ENCODE results near the gene CASKIN1.

Gene CASKIN1

GRCh38 chr16:2191446-2191706 is 5.0 kb downstream of the CASKIN1 start:
- Histone ChIP-seq H3K36me3 (ENCODE audit: insufficient read depth, low read length) (no peaks in the 10 kb centered on the region), H3K4me1 (ENCODE audit: insufficient read depth, low read length, severe bottlenecking) (peaks cover 3% of the 10 kb centered on the region), H3K27me3 (ENCODE audit: insufficient read depth, low read length) (peaks cover 27% of the 10 kb centered on the region; the same call in 1 of the 2 replicates), H3K4me2 (ENCODE audit: low read length) (no peak overlapping the region), H3K9me3 (ENCODE audit: low read length) (no peaks in the 10 kb centered on the region), H3F3A (ENCODE audit: insufficient read depth, low read length) (no peaks in the 10 kb centered on the region), H3K9me2 (ENCODE audit: low read depth, low read length) (no peaks in the 10 kb centered on the region), H3K9ac (ENCODE audit: low read length) (no peak overlapping the region), H2AFZ (ENCODE audit: low read length) (no peak overlapping the region), H3K79me2 (ENCODE audit: insufficient read depth, low read length) (no peaks in the 10 kb centered on the region), H4K20me1 (ENCODE audit: insufficient read depth, low read length) (no peaks in the 10 kb centered on the region), H3K4me3 (ENCODE audit: low read depth, low read length, poor library complexity, severe bottlenecking) (no peak overlapping the region), H3K27ac (ENCODE audit: low read depth, low read length, poor library complexity, severe bottlenecking) (no peak overlapping the region)
- no peak for TF ChIP-seq CTCF (IDR thresholded peaks at IDR 0.05; ENCODE audit: low read length)
- no peak for TF ChIP-seq EZH2 (IDR thresholded peaks at IDR 0.05; ENCODE audit: borderline replicate concordance, low read length)

GRCh38 chr16:2190659-2191445 is 5.6 kb downstream of the CASKIN1 start:
- no peaks in the 10 kb centered on the region for H3K36me3 ChIP-seq (ENCODE audit: insufficient read depth, low read length)

GRCh38 chr16:2190002-2190658 is 6.3 kb downstream of the CASKIN1 start:
- Histone ChIP-seq H3K9ac (ENCODE audit: low read length) (no peak overlapping the region), H3K79me2 (ENCODE audit: insufficient read depth, low read length) (no peaks in the 10 kb centered on the region), H3K27ac (ENCODE audit: low read depth, low read length, poor library complexity, severe bottlenecking) (no peak overlapping the region), H3K36me3 (ENCODE audit: insufficient read depth, low read length) (no peaks in the 10 kb centered on the region), H3K9me3 (ENCODE audit: low read length) (no peaks in the 10 kb centered on the region), H3K27me3 (ENCODE audit: insufficient read depth, low read length) (peaks cover 21% of the 10 kb centered on the region; the same call in 1 of the 2 replicates), H3K4me1 (ENCODE audit: insufficient read depth, low read length, severe bottlenecking) (no peaks in the 10 kb centered on the region), H3K4me2 (ENCODE audit: low read length) (no peak overlapping the region), H3F3A (ENCODE audit: insufficient read depth, low read length) (no peaks in the 10 kb centered on the region), H3K9me2 (ENCODE audit: low read depth, low read length) (no peaks in the 10 kb centered on the region), H4K20me1 (ENCODE audit: insufficient read depth, low read length) (no peaks in the 10 kb centered on the region), H2AFZ (ENCODE audit: low read length) (no peak overlapping the region), H3K4me3 (ENCODE audit: low read depth, low read length, poor library complexity, severe bottlenecking) (no peak overlapping the region)
- TF ChIP-seq CTCF (IDR thresholded peaks at IDR 0.05; ENCODE audit: low read length) (no peak), EZH2 (IDR thresholded peaks at IDR 0.05; ENCODE audit: borderline replicate concordance, low read length) (no peak)

More at GRCh38 chr16:2190659-2191445, 5.6 kb downstream of the CASKIN1 start:
- peaks cover 28% of the 10 kb centered on the region; the same call in 1 of the 2 replicates for H3K27me3 ChIP-seq (ENCODE audit: insufficient read depth, low read length)
- no peak overlapping the region for H3K4me2 ChIP-seq (ENCODE audit: low read length)
- H3F3A ChIP-seq (ENCODE audit: insufficient read depth, low read length): no peaks in the 10 kb centered on the region
- no peaks in the 10 kb centered on the region for H3K9me3 ChIP-seq (ENCODE audit: low read length)
- H2AFZ ChIP-seq (ENCODE audit: low read length): no peak overlapping the region
- no peak for TF ChIP-seq EZH2 (IDR thresholded peaks at IDR 0.05; ENCODE audit: borderline replicate concordance, low read length)
- no peak for TF ChIP-seq CTCF (IDR thresholded peaks at IDR 0.05; ENCODE audit: low read length)
- no peak overlapping the region for H3K27ac ChIP-seq (ENCODE audit: low read depth, low read length, poor library complexity, severe bottlenecking)
- H3K4me1 ChIP-seq (ENCODE audit: insufficient read depth, low read length, severe bottlenecking): peaks cover 1% of the 10 kb centered on the region
- H3K9ac ChIP-seq (ENCODE audit: low read length): no peak overlapping the region
- H4K20me1 ChIP-seq (ENCODE audit: insufficient read depth, low read length): no peaks in the 10 kb centered on the region
- H3K4me3 ChIP-seq (ENCODE audit: low read depth, low read length, poor library complexity, severe bottlenecking): no peak overlapping the region
- H3K79me2 ChIP-seq (ENCODE audit: insufficient read depth, low read length): no peaks in the 10 kb centered on the region
- H3K9me2 ChIP-seq (ENCODE audit: low read depth, low read length): no peaks in the 10 kb centered on the region
